ENCODE results near the gene ME2.
"Not testable (repeated sequence)": the region's sequence is repeated elsewhere in the genome, so short reads cannot be mapped to it uniquely, and the experiment has no call there.

The ME2 gene

GRCh38 chr18:50924372-50924771 lies 45.5 kb downstream of the ME2 start:
- Histone ChIP-seq H3K4me1 (ENCODE audit: insufficient read depth, low read length) (no peaks in the 10 kb centered on the region), H3K27ac (ENCODE audit: low read depth, low read length) (no peak overlapping the region), H3K36me3 (ENCODE audit: insufficient read depth, low read length) (peaks cover 82% of the 10 kb centered on the region), H3K4me3 (ENCODE audit: low read length) (no peak overlapping the region), H3K27me3 (ENCODE audit: insufficient read depth, low read length) (no peaks in the 10 kb centered on the region), H3K9ac (ENCODE audit: low read depth, low read length) (no peak overlapping the region), H3K9me3 (ENCODE audit: insufficient read depth, low read depth, low read length) (peaks cover 19% of the 10 kb centered on the region)
- 92% methylated on average over 2 of the region's 2 CpGs for WGBS

DNA sequence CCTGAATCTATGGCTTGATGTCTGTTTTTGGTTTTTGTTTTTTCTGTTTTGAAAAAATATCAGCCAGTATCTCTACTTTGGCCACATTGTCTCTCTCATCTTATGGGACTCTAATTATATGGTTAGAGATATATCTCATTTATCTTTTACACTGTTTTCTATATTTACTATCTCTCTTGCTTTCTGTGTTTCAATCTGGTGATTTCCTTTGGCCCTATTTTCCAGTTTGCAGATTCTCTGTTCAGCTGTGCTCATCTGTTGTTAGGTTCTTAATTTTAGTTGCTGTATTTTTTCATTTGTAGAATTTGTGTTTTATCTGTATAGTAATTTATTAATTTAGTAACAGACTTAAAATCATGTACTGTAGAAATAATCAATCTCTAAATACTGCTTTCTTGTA lies 47.6 kb downstream of the ME2 start:
- H3K9me3 ChIP-seq (ENCODE audit: insufficient read depth, low read depth, low read length): peaks cover 19% of the 10 kb centered on the region
- no peak overlapping the region for H3K9ac ChIP-seq (ENCODE audit: low read depth, low read length)
- H3K4me1 ChIP-seq (ENCODE audit: insufficient read depth, low read length): no peaks in the 10 kb centered on the region
- H3K4me3 ChIP-seq (ENCODE audit: low read length): no peak overlapping the region
- H3K27ac ChIP-seq (ENCODE audit: low read depth, low read length): no peak overlapping the region
- H3K27me3 ChIP-seq (ENCODE audit: insufficient read depth, low read length): no peaks in the 10 kb centered on the region
- H3K36me3 ChIP-seq (ENCODE audit: insufficient read depth, low read length): peaks cover 70% of the 10 kb centered on the region

GRCh38 chr18:50928551-50928950 lies 49.6 kb downstream of the ME2 start:
- Histone ChIP-seq H3K27ac (ENCODE audit: low read depth, low read length) (no peak overlapping the region), H3K27me3 (ENCODE audit: insufficient read depth, low read length) (no peaks in the 10 kb centered on the region), H3K9me3 (ENCODE audit: insufficient read depth, low read depth, low read length) (peaks cover 19% of the 10 kb centered on the region), H3K9ac (ENCODE audit: low read depth, low read length) (no peak overlapping the region), H3K4me1 (ENCODE audit: insufficient read depth, low read length) (no peaks in the 10 kb centered on the region), H3K4me3 (ENCODE audit: low read length) (no peak overlapping the region), H3K36me3 (ENCODE audit: insufficient read depth, low read length) (peaks cover 66% of the 10 kb centered on the region)
- 82% methylated on average over 2 of the region's 2 CpGs for WGBS

GRCh38 chr18:50933684-50934083 lies 54.8 kb downstream of the ME2 start:
- no peak overlapping the region for H3K4me3 ChIP-seq (ENCODE audit: low read length)
- no peak overlapping the region for H3K9ac ChIP-seq (ENCODE audit: low read depth, low read length)
- H3K4me1 ChIP-seq (ENCODE audit: insufficient read depth, low read length): no peaks in the 10 kb centered on the region
- no peaks in the 10 kb centered on the region for H3K9me3 ChIP-seq (ENCODE audit: insufficient read depth, low read depth, low read length)
- no peak overlapping the region for H3K27ac ChIP-seq (ENCODE audit: low read depth, low read length)
- 88% methylated on average over 5 of the region's 5 CpGs for WGBS
- peaks cover 51% of the 10 kb centered on the region for H3K36me3 ChIP-seq (ENCODE audit: insufficient read depth, low read length)
- no peaks in the 10 kb centered on the region for H3K27me3 ChIP-seq (ENCODE audit: insufficient read depth, low read length)

- Histone ChIP-seq H3K4me1 (ENCODE audit: insufficient read depth, low read length) (no peaks in the 10 kb centered on the region), H3K9me3 (ENCODE audit: insufficient read depth, low read depth, low read length) (no peaks in the 10 kb centered on the region), H3K4me3 (ENCODE audit: low read length) (no peak overlapping the region), H3K9ac (ENCODE audit: low read depth, low read length) (no peak overlapping the region), H3K36me3 (ENCODE audit: insufficient read depth, low read length) (peaks cover 50% of the 10 kb centered on the region), H3K27me3 (ENCODE audit: insufficient read depth, low read length) (no peaks in the 10 kb centered on the region), H3K27ac (ENCODE audit: low read depth, low read length) (no peak overlapping the region)
- 98% methylated on average over 6 of the region's 6 CpGs for WGBS
Observed at GRCh38 chr18:50934545-50935211, 55.8 kb downstream of the ME2 start.

DNA sequence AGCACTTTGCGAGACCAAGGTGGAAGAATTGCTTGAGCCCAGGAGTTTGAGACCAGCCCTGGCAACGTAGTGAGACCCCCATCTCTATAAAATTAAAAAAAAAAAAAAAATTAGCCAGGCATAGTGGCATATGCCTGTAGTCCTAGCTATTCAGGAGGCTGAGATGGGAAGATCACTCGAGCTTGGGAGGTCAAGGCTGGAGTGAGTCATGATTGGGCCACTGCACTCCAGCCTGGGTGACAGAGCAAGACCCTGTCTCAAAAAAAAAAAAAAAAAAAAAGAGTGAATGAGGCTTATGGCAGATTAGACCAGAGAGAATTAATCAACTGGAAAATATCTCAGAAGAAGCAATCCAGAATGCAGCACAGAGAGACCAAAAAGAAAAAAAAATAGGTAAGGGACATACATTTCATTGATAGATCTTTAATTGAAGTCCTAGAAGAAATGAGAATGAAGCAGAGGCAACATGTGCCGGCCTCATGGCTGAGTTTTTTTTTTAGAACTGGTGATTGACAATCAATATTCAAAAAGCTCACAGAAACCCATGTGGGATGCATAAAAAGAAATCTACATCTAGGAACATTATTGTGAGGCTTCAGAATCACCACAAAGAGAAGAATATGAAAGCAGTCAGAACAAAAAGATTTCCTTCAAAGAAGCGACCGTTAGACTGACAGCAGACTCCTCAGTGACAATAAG lies 56.7 kb downstream of the ME2 start:
- Histone ChIP-seq H3K36me3 (ENCODE audit: insufficient read depth, low read length) (peaks cover 53% of the 10 kb centered on the region), H3K27me3 (ENCODE audit: insufficient read depth, low read length) (no peaks in the 10 kb centered on the region), H3K4me3 (ENCODE audit: low read length) (no peak overlapping the region), H3K9ac (ENCODE audit: low read depth, low read length) (no peak overlapping the region), H3K4me1 (ENCODE audit: insufficient read depth, low read length) (no peaks in the 10 kb centered on the region), H3K27ac (ENCODE audit: low read depth, low read length) (no peak overlapping the region), H3K9me3 (ENCODE audit: insufficient read depth, low read depth, low read length) (no peaks in the 10 kb centered on the region)
- 97% methylated on average over 5 of the region's 6 CpGs for WGBS

DNA sequence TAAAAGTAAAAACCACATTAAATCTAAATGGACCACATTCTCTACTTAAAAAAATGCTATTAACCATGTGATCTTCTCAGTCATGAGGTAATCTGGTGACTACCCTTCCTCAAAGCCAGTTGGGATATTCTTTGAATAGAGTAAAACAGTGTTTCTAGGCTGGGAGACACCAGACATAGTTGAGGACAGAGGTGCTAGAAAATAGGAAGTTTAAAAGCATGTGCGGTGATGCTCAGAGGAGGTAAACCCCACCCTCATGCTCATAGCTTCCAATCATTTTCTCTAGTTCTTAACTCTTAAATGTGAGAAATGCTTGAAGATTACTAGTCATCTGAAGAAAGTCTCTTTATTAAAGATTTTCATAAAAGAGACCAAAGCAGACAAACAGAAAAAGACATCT lies 58.3 kb downstream of the ME2 start:
- H3K4me3 ChIP-seq (ENCODE audit: low read length): no peak overlapping the region
- no peaks in the 10 kb centered on the region for H3K4me1 ChIP-seq (ENCODE audit: insufficient read depth, low read length)
- WGBS: 83% methylated on average over 1 of the region's 1 CpG
- H3K9ac ChIP-seq (ENCODE audit: low read depth, low read length): no peak overlapping the region
- no peak overlapping the region for H3K27ac ChIP-seq (ENCODE audit: low read depth, low read length)
- H3K27me3 ChIP-seq (ENCODE audit: insufficient read depth, low read length): no peaks in the 10 kb centered on the region
- peaks cover 58% of the 10 kb centered on the region for H3K36me3 ChIP-seq (ENCODE audit: insufficient read depth, low read length)
- no peaks in the 10 kb centered on the region for H3K9me3 ChIP-seq (ENCODE audit: insufficient read depth, low read depth, low read length)

DNA sequence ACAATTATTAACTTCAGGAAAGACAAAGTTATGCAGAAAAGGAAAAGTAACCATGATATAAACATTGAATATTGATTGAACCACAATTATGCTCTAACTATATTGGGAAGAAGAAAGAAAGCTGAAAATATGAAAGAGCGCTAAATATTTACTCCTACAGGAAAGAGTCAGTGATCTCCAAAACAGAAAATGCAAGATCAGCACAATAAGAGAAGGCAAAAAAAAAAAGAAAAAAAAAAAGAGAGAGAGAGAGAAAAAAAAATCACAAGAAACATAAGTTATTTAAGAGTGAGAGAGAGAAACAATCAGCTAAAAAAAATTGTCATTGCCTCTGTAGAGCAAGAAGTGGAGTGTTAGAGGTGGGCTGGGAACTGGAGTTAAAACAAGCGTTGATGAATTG lies 60.0 kb downstream of the ME2 start:
- Histone ChIP-seq H3K4me3 (ENCODE audit: low read length) (no peak overlapping the region), H3K27ac (ENCODE audit: low read depth, low read length) (no peak overlapping the region), H3K9ac (ENCODE audit: low read depth, low read length) (no peak overlapping the region), H3K9me3 (ENCODE audit: insufficient read depth, low read depth, low read length) (no peaks in the 10 kb centered on the region), H3K27me3 (ENCODE audit: insufficient read depth, low read length) (no peaks in the 10 kb centered on the region), H3K4me1 (ENCODE audit: insufficient read depth, low read length) (no peaks in the 10 kb centered on the region), H3K36me3 (ENCODE audit: insufficient read depth, low read length) (peaks cover 51% of the 10 kb centered on the region)
- WGBS: 83% methylated on average over 1 of the region's 2 CpGs

GRCh38 chr18:50944245-50944932 lies 65.5 kb downstream of the ME2 start:
- Histone ChIP-seq H3K27me3 (ENCODE audit: insufficient read depth, low read length) (no peaks in the 10 kb centered on the region), H3K9ac (ENCODE audit: low read depth, low read length) (no peak overlapping the region), H3K27ac (ENCODE audit: low read depth, low read length) (no peak overlapping the region), H3K4me1 (ENCODE audit: insufficient read depth, low read length) (no peaks in the 10 kb centered on the region), H3K4me3 (ENCODE audit: low read length) (no peak overlapping the region), H3K9me3 (ENCODE audit: insufficient read depth, low read depth, low read length) (no peaks in the 10 kb centered on the region), H3K36me3 (ENCODE audit: insufficient read depth, low read length) (peaks cover 58% of the 10 kb centered on the region)
- 90% methylated on average over 3 of the region's 4 CpGs for WGBS

GRCh38 chr18:50945918-50946317 lies 67.0 kb downstream of the ME2 start:
- 97% methylated on average over 2 of the region's 2 CpGs for WGBS
- H3K36me3 ChIP-seq (ENCODE audit: insufficient read depth, low read length): peaks cover 44% of the 10 kb centered on the region

GRCh38 chr18:50947899-50948298 lies 69.0 kb downstream of the ME2 start:
- no peak overlapping the region for H3K27ac ChIP-seq (ENCODE audit: low read depth, low read length)
- WGBS: no CpG with 5 or more reads among the region's 1 CpG

More at GRCh38 chr18:50945918-50946317, 67.0 kb downstream of the ME2 start:
- not testable (repeated sequence) for H3K27me3 ChIP-seq (ENCODE audit: insufficient read depth, low read length); H3K4me1 ChIP-seq (ENCODE audit: insufficient read depth, low read length); H3K9ac ChIP-seq (ENCODE audit: low read depth, low read length); H3K4me3 ChIP-seq (ENCODE audit: low read length); H3K9me3 ChIP-seq (ENCODE audit: insufficient read depth, low read depth, low read length); H3K27ac ChIP-seq (ENCODE audit: low read depth, low read length)

More at GRCh38 chr18:50947899-50948298, 69.0 kb downstream of the ME2 start:
- Histone ChIP-seq H3K4me1 (ENCODE audit: insufficient read depth, low read length) (no peaks in the 10 kb centered on the region), H3K27me3 (ENCODE audit: insufficient read depth, low read length) (no peaks in the 10 kb centered on the region), H3K9me3 (ENCODE audit: insufficient read depth, low read depth, low read length) (no peaks in the 10 kb centered on the region), H3K9ac (ENCODE audit: low read depth, low read length) (no peak overlapping the region), H3K4me3 (ENCODE audit: low read length) (no peak overlapping the region), H3K36me3 (ENCODE audit: insufficient read depth, low read length) (peaks cover 36% of the 10 kb centered on the region)
